Measurements from ENCODE around the gene USP12.

DNA sequence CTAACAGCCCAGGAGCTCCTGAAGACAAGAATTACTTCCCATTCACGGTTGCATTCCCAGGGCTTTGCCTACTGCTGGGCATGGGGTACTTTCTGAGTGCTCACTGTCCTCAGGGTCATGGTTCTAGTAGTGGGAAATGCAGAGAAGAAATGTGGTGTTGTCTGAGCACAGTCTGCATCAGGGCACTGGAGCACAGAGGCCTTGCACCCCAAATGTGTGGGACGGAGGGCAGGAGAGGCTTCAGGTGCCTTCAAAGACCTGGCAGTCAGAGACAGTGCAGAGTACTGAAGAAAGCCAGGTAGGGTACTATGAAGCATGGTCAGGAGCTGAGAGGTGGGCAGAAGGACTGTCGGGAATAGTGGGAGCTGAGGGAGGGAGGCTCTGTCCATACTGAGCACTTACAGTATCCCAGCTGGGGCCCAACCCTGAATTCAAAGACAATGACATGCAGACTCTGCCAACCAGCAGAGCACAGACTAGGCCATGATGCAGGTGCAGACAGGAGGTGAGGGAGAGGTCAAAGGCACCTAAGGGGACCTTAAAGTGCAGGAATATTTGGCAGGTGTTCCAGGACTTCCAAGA, 144.4 kb downstream of the USP12 start:
- TF ChIP-seq POLR2A (IDR thresholded peaks at IDR 0.05): no peak
- TF ChIP-seq, protein P1, sequence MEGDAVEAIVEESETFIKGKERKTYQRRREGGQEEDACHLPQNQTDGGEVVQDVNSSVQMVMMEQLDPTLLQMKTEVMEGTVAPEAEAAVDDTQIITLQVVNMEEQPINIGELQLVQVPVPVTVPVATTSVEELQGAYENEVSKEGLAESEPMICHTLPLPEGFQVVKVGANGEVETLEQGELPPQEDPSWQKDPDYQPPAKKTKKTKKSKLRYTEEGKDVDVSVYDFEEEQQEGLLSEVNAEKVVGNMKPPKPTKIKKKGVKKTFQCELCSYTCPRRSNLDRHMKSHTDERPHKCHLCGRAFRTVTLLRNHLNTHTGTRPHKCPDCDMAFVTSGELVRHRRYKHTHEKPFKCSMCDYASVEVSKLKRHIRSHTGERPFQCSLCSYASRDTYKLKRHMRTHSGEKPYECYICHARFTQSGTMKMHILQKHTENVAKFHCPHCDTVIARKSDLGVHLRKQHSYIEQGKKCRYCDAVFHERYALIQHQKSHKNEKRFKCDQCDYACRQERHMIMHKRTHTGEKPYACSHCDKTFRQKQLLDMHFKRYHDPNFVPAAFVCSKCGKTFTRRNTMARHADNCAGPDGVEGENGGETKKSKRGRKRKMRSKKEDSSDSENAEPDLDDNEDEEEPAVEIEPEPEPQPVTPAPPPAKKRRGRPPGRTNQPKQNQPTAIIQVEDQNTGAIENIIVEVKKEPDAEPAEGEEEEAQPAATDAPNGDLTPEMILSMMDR (IDR thresholded peaks at IDR 0.05): no peak

All from Peyer's patch (tissue), 4 donors.